GM12891 (cell line): ENCODE results near the gene CCDC66.

Source experiments
- PAX5 ChIP-seq: IDR thresholded peaks from 2 replicates; pipeline ENCODE4 v1.6.1; 2011; ENCODE audit warnings: low read length, moderate library complexity, mild to moderate bottlenecking; ENCODE audit not compliant: insufficient read depth, severe bottlenecking
- POLR2A ChIP-seq: IDR thresholded peaks from 2 replicates; pipeline ENCODE4 v1.6.1; 2011; ENCODE audit warnings: low read depth, low read length, control low read depth
- POLR2AphosphoS5 ChIP-seq: IDR thresholded peaks from 2 replicates; pipeline ENCODE4 v1.6.1; 2011; ENCODE audit warnings: low read depth, low read length, control low read depth
- TAF1 ChIP-seq: IDR thresholded peaks from 2 replicates; pipeline ENCODE4 v1.6.1; 2011; ENCODE audit warnings: low read depth, low read length, control low read depth

GRCh38 chr3:56556908-56557830 is at the start of gene CCDC66:
- TF ChIP-seq POLR2AphosphoS5, result peak; percentile 95
- TF ChIP-seq POLR2A, result peak; percentile 93
- TF ChIP-seq PAX5, result no peak
- peak; percentile 82 for TF ChIP-seq TAF1
